Heart left ventricle (tissue), 16 donors: Measurements from ENCODE around the gene OOEP. TPM values are rescaled to one million over a fixed set of nuclear protein-coding genes. Genes with fewer than 3 reads are reported as not detected.

Experiments used
- ATAC-seq, 4 donors: fragments of 200-7000 bp; cut with Tn5 transposase; one replicate each; pipeline ENCODE4 v1.9.1; 2020 to 2022; ENCODE audit warnings: moderate library complexity in 4 of 4, mild to moderate bottlenecking in 3 of 4, moderate number of reproducible peaks in 1 of 4
- DNase-seq, 5 donors: peaks; one replicate each; pipeline ENCODE4 v3.0.0-alpha.2; 2020
- H3K27ac ChIP-seq, 12 donors: fragments of 200-600 bp; sonication (generic) in 4 of 12; one replicate each; pipeline versions ENCODE4 v1.5.0 to v1.8.0; 2016 to 2022; ENCODE audit warnings: mild to moderate bottlenecking in 2 of 12
- H3K27me3 ChIP-seq, 9 donors: fragments of 200-600 bp; sonication (generic) in 2 of 9; one replicate each; pipeline versions ENCODE4 v1.5.1 to v1.8.0; 2016 to 2022; ENCODE audit warnings: mild to moderate bottlenecking in 3 of 9
- H3K36me3 ChIP-seq, 9 donors: fragments of 200-600 bp; sonication (generic) in 2 of 9; one replicate each; pipeline versions ENCODE4 v1.5.0 to v1.8.0; 2018 to 2022; ENCODE audit warnings: mild to moderate bottlenecking in 2 of 9
- H3K4me1 ChIP-seq, 12 donors: fragments of 200-600 bp; sonication (generic) in 4 of 12; one replicate each; pipeline versions ENCODE4 v1.5.0 to v1.8.0; 2016 to 2022; ENCODE audit warnings: mild to moderate bottlenecking in 3 of 12
- H3K4me3 ChIP-seq, 12 donors: fragments of 200-600 bp; sonication (generic) in 4 of 12; one replicate each; pipeline versions ENCODE4 v1.5.0 to v1.8.0; 2017 to 2022; ENCODE audit warnings: mild to moderate bottlenecking in 9 of 12, moderate library complexity in 4 of 12
- H3K9me3 ChIP-seq, 12 donors: fragments of 200-600 bp; sonication (generic) in 4 of 12; one replicate each; pipeline versions ENCODE4 v1.5.0 to v1.8.0; 2016 to 2022; ENCODE audit warnings: mild to moderate bottlenecking in 1 of 12
- CTCF ChIP-seq, 12 donors: fragments of 200-600 bp; sonication (generic) in 4 of 12; IDR thresholded peaks; one replicate each; pipeline versions ENCODE4 v1.5.0 to v1.8.0; 2018 to 2022; ENCODE audit warnings: antibody characterized with exemption in 12 of 12, mild to moderate bottlenecking in 5 of 12
- POLR2A ChIP-seq, 2 donors: fragments of 450-650 bp; IDR thresholded peaks; one replicate each; pipeline ENCODE4 v1.6.1; 2017; ENCODE audit warnings: antibody characterized with exemption in 2 of 2, mild to moderate bottlenecking in 2 of 2, moderate library complexity in 2 of 2
- WGBS, 4 donors: extraction: QIAGEN DNeasy Blood & Tissue Kit in 2 of 4; methylation state at CpG; one replicate each; pipeline versions ENCODE4 v1.1.5 to v1.1.7; 2013 to 2018; 5-methylcytosine and 5-hydroxymethylcytosine counted together
- intact Hi-C, 10 donors: fragments of 100-400 bp; cut with DNase I; formaldehyde crosslinking; loops; one replicate each; pipeline versions ENCODE4 v1.11.1 to v1.14.2; 2022
- polyA plus RNA-seq, 2 donors: library from polyadenylated mRNA; stranded (reverse); fragments of 200-250 nt; gene quantifications; one replicate each; pipeline ENCODE4 v1.2.3, GENCODE V29; 2013
- total RNA-seq, 9 donors: library from RNA; depleted of rRNA in 2 of 9; stranded (reverse); fragments of >200 nt in 2 of 9; fragmentation: NEBNext Ultra II Directional in 3 of 9; extraction: Animal tissue kit (Norgen Biotek cat#: 25700) in 3 of 9; gene quantifications; one replicate each; pipeline versions ENCODE4 v1.1.0 to v1.2.4, GENCODE V29; 2016 to 2023
- donor health status: ischemic (EF 13 %, LVEDD 7.1; RV severe dilation, severe dysfunction).
- donor health status: healthy with polysubstance abuse.
- donor health status: DM: no; HTN: yes; CAD: no.
- donor health status: DM: no; HTN: no; CAD: no.
- donor health status: ischemic (EF 25% LVEDD 6.9; RV normal size, moderate dysfunction).
- donor health status: ischemic (EF 25% LVEDD 5.7; RV mildly dilated, moderate dysfunction).
- donor health status: healthy.
- donor health status: DM: yes; HTN: yes; CAD: no.
- donor health status: ischemic (EF 35%, LVEDD 5.7; RV mildly dilated, moderate dysfunction).
- donor health status: nonischemic (EF 11% LVEDD 7.7; RV severe dilation, severe dysfunction).
- donor health status: DM: yes; HTN: yes; CAD: no.
- donor health status: PGD.
- donor health status: ischemic (EF 29% LVEDD 5.4; RV normal size, mild dysfunction).
- donor health status: nonischemic (EF 23%, LVEDD 6.1; RV moderate dilation, normal function).

Gene OOEP
- total and polyA plus RNA-seq, 11 donors, result not detected

DNA sequence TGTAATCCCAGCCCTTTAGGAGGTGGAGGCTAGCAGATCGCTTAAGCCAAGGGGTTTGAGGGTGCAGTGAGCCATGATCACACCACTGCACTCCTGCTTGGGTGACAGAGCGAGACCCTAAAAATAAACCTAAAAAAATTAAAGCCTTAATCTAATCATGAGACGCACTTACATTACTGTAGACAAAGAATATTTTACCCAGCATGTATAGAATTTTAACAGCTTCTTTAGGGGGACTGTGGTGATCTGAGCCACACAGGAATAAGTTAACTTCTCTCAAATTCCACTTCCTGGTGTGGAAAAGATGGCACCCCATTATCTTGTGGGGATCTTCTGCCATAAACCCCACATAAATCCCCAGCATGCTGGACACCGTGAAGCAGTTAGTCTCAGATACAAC lies 2.3 kb upstream of the OOEP start:
- ATAC-seq, result no peak
- intact Hi-C loops, result no loop called here

GRCh38 chr6:73369157-73369556 lies 540 bp downstream of the OOEP start:
- H3K36me3 ChIP-seq, result no peaks in the 10 kb centered on the region
- no peak for ATAC-seq
- H3K9me3 ChIP-seq, result peaks cover 0 to 25% (median 11%) of the 10 kb centered on the region in 12 donors
- no peak overlapping the region for H3K4me3 ChIP-seq
- TF ChIP-seq POLR2A (IDR thresholded peaks at IDR 0.05) (no peak), CTCF (IDR thresholded peaks at IDR 0.05) (no peak)
- intact Hi-C loops, result no loop called here
- H3K27ac ChIP-seq, result no peak overlapping the region
- 89 to 92% (median 90%) methylated on average over 14 of the region's 14 CpGs for WGBS, 4 donors
- peaks cover 0 to 6% (median 0%) of the 10 kb centered on the region in 9 donors for H3K27me3 ChIP-seq
- H3K4me1 ChIP-seq, result no peaks in the 10 kb centered on the region
- no peak for DNase-seq

More for the DNA sequence above, 2.3 kb upstream of the OOEP start:
- Histone ChIP-seq H3K9me3 (peaks cover 0 to 25% (median 11%) of the 10 kb centered on the region in 12 donors), H3K4me3 (no peak overlapping the region), H3K27me3 (no peaks in the 10 kb centered on the region), H3K36me3 (no peaks in the 10 kb centered on the region), H3K4me1 (no peaks in the 10 kb centered on the region), H3K27ac (no peak overlapping the region)
- DNase-seq, result no peak
- WGBS, 4 donors, result 93 to 97% (median 94%) methylated on average over 4 of the region's 4 CpGs
- no peak for TF ChIP-seq POLR2A (IDR thresholded peaks at IDR 0.05)
- TF ChIP-seq CTCF (IDR thresholded peaks at IDR 0.05), result no peak

- Histone ChIP-seq H3K4me3 (no peak overlapping the region), H3K27ac (no peak overlapping the region), H3K4me1 (no peaks in the 10 kb centered on the region), H3K27me3 (peaks cover 0 to 6% (median 0%) of the 10 kb centered on the region in 9 donors), H3K36me3 (no peaks in the 10 kb centered on the region), H3K9me3 (peaks cover 0 to 25% (median 11%) of the 10 kb centered on the region in 12 donors)
- ATAC-seq, result no peak
- no peak for TF ChIP-seq POLR2A (IDR thresholded peaks at IDR 0.05)
- no peak for TF ChIP-seq CTCF (IDR thresholded peaks at IDR 0.05)
- intact Hi-C loops, result no loop called here
- WGBS, 4 donors, result 78 to 85% (median 80%) methylated on average over 4 of the region's 4 CpGs
- DNase-seq, result no peak
Observed at GRCh38 chr6:73368675-73369074, 1.0 kb downstream of the OOEP start.

GRCh38 chr6:73367761-73368355 lies 1.8 kb downstream of the OOEP start:
- Histone ChIP-seq H3K4me3 (no peak overlapping the region), H3K27ac (no peak overlapping the region), H3K4me1 (no peaks in the 10 kb centered on the region), H3K36me3 (no peaks in the 10 kb centered on the region), H3K9me3 (peaks cover 0 to 25% (median 11%) of the 10 kb centered on the region in 12 donors), H3K27me3 (peaks cover 0 to 6% (median 0%) of the 10 kb centered on the region in 9 donors)
- intact Hi-C loops, result no loop called here
- 61 to 68% (median 62%) methylated on average over 16 of the region's 16 CpGs for WGBS, 4 donors
- TF ChIP-seq CTCF (IDR thresholded peaks at IDR 0.05) (no peak), POLR2A (IDR thresholded peaks at IDR 0.05) (no peak)
- DNase-seq, result no peak
- no peak for ATAC-seq
